ENCODE measurements around the gene RND3.

The RND3 gene

DNA sequence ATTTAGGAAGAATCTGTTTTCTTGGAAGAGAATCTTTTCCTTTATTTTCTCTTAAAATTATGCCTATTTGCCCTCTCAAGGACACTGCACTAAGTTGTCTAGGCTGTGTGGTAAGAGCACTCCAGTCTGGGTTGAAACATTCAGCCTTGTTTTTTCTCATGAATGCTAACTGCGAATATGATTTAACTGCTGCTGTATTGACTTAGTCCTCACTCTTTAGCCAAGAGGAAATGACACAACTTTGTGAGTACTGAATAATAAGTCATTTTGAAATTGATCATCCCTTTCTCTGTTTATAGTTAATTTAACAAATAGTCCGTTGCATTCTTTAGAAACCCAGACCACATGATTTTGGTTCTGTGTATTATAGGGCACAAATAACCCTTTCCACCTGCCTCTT is 4.5 kb upstream of the RND3 start:
- DNase-seq: no peak

DNA sequence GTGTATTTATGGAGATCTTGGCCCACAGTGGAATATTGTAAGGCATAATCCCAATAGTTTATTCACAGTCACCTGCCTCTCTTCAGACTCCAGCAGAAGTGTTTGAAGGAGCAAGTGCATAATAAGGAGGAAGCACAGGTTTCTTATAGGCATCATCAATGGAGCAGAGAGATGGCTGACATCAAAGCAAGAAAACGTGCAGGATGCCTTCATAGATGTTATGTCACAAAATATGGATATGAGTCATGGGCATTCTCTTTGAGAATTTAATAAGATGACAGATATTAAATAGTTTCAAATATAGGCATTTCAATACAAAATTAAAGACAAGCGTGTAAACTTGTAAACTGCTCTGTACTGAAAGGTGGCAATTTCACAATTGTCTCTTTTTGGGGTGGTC is 4.0 kb upstream of the RND3 start:
- DNase-seq: no peak

DNA sequence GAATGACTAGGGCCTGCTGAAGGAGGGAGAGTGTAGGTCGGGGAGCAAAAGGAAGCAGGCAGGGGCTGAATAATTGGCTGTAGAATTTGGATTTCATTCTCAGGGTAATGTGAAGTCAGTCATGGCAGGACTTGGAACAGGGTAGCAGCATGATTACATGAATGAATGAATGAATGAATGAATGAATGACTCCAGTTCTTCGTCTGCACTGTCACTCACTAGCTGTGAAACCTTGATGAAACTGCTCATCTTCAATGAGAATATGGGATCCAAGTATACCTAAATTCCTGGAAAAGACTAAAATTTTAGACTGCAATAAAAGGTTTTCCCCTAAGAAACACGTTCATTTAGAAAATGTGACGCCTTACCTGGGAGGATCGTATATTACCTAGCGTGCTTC is 3.0 kb upstream of the RND3 start:
- no peak for DNase-seq

DNA sequence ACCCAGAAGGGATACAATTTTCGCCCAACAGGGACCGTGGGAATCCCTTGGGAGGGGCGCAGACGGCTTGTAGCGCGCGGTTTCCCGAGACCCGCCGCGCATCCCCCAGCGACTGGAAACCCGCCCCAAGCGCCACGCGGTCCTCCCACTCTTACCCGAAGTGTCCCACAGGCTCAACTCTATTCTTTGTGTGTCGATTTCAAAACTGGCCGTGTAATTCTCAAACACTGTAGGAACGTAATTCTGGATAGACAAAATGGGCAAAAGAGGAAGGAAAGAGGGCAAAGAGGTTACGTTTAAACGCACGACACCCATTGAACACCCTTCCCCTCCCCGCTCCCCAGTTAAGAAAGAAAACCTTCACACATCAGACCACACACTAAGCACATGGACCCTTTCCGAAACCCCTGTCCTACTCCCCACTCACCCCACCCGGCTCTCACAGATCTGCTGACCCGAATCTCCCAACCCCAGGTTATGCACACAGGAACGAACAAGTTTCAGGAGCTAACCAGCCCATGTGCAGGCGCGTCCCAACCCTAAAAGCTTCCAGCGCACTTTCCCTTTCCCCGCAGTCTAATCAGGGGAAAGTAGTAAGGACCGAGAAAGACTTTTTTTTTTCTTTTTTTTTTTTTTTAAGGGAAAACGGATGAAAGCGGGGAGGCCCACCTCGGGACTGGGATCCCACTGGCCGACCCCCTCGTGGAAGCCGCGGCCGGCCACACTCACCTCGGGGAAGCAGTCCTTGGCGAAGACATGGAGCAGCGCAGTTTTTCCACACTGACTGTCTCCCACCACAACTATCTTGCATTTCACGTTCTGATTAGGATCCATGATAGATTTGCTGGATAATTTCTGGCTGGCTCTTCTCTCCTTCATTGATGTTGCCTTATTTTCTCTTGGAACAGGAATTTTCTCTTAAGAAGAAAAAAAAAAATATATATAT is 655 bp downstream of the RND3 start:
- no peak for DNase-seq

GRCh38 chr2:150485871-150486538 is 1.5 kb downstream of the RND3 start:
- DNase-seq: no peak

DNA sequence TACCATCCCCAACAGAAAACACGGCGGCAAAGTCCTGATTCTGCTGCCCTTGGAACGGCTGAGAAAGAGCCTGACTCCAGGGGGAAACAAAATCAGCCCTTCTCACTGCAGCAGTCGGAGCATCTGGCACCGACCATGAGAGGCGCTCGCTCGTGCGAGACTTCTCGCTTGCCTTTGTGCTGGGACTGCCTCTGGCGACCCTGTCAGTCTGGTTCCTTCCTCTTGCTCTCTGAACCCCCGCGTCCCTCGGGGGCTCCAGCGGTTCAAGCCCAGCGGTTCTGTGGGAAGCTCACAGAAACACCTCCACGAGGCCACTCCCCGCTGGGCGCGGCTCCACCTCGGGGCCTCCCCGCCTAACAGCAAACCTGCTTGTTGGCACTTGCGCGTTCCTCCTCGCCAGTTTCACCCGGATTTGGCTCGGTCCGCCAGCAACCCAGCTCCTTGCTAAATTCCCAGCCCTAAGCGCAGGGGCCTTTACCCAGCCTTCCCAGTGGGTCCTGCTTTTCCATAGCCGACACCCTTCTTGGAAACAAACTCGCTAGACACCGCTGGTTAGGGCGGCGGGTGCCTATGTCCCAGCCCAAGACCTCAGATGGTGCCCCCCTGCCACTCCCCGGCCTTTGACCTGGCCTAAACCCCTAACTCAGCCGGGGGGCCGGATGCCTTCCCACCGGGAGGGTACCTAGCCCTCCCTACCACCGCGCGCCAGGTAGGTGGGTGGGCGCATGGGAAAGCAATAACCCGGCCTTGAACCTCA is 2.2 kb downstream of the RND3 start:
- no peak for DNase-seq

- no peak for DNase-seq
These were observed 2.9 kb downstream of the RND3 start for GRCh38 chr2:150484461-150485021.

DNA sequence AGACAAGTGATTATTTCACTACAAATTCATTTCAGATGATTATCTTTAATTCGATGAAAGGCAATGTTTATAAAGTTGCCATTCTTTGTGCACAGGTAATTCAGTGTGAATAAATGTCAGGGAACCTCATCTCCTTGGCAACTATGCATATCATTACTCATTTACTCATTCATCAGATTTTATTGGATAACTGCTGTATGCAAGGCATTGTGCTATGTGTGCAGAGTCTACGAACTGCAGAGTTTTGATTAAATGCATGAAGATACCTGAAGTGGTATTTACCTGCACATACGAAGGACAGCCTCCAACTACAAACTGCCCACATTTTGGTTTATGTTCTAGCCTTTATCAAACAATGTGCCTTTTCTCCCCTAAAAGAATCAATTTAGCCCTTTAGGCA is 3.5 kb downstream of the RND3 start:
- DNase-seq: no peak

DNA sequence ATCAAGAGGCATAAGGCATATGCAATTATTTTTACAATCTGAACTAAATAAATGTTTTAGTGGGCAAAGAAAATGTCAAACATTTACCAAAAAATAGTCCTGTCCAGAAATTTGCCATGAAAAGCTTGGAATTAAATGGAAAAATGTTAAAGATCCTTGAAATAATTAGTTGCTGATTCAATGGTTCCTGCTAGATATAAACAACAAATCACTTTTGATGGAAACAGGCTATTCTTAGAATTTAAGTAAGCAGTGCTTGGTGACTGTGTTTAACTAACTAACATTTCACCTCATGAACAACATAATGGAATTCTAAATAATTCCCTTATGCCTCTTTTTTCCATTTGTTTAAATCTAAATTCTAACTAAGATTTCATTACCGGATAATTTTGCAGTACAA is 3.9 kb downstream of the RND3 start:
- DNase-seq: no peak

DNA sequence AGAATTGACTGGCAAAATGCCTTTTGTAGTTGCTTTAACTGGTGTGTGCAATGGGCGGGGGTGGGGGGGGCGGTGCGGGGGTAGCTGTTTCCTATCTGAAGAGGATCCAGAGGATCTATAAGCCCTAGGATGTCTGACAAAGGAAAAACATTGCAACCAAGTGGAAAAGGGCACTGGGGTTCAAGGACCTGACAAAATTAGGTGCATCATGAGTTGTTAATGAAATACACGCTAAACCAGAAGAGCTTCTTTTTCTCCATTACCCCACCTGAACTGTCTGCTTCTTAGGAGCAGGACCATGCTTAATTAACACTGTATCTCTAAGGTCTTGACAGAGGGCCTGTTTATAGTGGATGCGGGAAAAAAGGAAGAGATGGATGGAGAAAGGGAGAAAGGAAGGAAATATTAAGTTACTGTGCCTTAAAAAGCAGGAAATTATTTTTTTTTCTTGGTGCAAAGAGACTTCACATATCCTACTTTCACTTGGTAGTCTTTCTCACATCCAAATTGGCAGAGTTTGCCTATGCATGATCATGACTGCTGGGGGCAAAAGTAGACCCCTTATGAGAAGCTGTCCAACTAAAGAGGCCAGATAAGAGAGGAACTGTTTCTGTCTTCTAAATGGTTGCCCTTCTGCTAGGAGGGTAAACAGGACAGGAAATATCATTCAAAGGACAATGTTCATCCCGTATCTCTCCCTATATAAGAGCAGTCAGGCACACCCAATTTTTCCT is 4.6 kb downstream of the RND3 start:
- DNase-seq: no peak

DNA sequence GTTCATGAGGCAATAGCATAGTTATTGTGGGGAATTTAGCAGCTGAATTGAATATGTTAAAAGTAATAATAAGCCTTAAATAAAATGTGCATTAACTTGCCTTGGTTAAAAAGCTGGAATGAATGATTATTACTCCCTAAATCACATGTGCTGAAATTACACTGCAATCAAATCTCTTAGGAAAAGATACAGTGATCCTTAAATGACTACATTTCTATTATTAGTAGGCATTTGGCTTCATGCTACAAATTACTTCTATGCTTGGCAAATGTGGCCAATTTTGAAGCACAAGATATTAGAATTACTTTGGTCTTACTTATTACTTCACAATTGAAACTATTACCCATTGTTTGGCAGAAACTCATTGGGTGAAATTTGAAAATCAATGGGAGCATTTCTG is 5.4 kb downstream of the RND3 start:
- DNase-seq: no peak

GRCh38 chr2:150480971-150481830 is 6.3 kb downstream of the RND3 start:
- no peak for DNase-seq

GRCh38 chr2:150480241-150480640 is 7.2 kb downstream of the RND3 start:
- no peak for DNase-seq

DNA sequence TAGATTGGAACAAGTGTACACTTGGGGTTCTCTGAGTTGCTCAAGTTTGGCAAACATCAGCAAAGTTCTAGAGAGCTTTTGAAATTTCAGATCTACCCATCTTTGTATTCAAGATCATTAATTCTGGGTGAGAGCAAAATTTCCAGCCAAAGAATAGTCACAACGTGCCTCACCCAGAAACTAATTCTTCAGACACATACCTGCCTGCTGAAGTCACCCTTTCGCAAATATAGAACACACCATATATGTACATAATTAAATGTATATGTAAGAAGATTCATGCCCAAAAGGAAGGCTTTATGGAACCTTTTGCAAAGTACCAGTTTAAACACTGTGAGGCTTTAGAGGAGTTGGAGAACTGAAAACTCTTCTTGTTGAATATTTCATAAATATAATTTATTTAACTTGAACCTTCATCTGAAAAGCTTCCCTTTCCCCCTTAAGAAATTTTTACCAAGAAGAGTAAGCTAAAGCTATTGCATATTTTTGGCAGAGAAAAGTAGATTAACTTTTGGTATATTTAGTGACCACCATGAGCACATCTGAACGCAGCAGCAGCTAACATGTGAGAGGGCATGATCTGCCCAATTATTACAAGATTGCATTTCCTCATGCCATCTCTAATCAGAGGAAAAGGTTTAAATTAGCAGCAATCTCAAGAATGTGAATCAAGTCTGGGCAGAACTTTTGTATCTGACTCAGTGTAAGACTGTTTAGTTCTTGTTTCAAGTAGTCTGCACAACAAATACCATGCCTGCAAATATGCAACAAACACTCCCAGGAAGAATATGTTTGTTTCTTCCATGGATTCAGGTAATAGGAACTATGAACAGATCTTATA is 8.2 kb downstream of the RND3 start:
- no peak for DNase-seq

DNA sequence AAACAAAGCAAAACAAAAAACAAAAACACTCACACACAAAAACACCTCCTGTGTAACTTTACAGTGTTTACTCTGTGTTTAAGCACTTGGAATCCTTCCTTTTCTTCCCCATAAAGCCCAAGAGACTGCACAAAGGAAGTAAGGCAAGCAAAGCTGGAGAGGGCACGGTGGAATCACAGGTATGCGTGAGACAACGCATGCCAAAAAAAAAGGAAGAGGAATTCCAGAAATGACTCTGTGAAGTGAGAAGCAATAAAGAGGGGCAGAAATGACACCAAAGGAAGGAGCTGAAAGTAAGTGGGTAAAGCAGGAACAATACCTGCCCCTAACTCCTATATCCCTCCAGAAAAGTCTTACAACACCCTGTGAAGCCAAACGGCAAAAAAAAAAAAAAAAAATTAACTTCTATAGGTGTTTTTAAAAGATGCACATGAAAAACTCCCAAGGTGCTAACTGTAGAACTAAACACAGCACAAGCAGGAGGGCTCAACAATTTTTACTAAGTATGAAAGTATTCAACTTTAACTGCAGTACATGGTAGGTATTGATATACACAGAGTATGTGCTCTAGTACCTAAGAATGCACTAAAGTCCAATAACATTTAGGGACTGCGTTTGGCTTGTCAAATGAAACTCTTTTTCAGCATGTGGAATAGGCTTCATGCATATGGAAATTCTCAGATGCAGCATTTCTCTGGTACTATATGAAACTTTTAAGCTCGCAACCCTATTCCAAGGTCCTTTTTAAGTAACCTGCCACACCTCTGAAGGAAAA is 9.1 kb downstream of the RND3 start:
- DNase-seq: no peak

- no peak for DNase-seq
These were observed 10.1 kb downstream of the RND3 start for GRCh38 chr2:150477347-150477746.

DNA sequence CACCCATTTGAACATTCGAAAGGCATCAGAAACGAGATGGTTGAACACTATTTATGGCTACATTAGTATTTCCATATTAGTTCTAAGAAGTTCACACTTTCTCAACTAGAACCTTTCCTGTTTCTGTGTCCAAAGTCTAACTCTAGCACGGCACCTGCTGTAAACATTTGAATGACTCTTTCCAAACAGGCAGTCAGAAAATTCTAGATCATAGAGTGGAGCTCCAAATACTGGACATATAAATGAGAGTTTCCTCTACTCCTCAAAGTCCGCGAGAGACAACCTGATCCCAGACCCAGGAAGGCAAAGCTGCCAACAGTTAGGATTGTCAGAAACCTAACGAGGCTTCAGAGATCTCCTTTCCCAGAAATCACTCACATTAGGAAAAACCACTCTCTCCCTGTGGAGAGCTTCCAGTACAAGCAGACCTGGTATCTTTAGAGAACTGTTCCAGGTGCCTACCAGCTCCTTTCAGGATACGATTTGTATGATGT is 10.6 kb downstream of the RND3 start:
- DNase-seq: no peak

GRCh38 chr2:150476286-150476685 is 11.2 kb downstream of the RND3 start:
- no peak for DNase-seq

DNA sequence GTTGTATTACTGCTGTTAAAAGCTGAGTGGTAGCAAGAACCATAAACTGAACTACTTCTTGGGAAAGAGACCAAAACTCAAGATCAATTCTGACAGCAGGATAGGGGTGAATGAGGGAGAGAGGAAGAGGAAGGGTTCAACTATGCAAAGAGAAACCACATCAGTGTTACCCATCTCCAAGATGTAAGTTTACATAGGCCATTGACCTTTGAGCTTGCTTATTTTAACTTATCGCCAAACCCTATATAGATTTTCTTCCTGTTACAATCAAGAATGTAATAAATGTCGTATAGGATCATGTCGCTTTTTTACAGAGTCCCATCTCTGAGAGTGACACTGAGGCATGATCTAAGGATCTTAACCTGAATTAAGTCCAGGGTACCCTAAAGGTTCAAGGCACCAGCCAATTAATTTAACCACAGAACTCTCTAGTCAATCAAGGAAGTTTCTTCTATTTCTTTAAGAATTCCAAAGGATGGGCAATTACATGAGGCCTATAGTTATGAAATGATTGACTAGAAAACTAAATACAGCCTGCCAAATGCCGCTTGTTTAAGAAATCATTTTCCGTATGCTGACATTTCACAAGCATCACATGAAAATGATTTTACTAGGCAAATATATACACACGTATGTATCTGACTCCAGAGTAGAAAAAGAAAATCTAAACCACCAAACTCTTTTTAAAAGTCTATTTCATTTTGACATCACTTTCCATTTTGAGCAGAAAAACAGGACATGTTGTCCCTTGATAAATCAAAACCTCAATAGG is 11.8 kb downstream of the RND3 start:
- DNase-seq: no peak

All from stimulated activated CD4-positive, alpha-beta T cell treated with anti-CD3 and anti-CD28 coated beads, Interleukin-4, amount 100 ng/mL, for 4 hours (primary cell).